ENCODE data around the gene MYCBP2.

DNA sequence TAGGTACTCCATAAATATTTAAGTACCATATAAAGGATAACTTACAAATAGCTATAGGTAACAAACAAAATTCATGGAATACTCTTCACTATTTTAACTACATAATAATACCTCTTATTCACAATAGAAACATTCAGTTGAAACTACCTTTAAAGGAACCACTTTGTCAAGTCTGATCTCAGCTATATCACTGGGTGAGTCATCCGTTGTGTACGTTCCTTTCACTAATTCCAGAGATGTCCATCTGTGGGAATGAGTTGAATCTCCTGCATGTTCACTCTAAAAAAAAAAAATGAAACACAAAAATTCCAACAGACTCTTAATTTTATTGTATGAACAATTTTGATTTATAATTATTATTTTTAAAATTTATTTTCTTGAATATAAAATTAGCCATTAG lies 150.5 kb downstream of the MYCBP2 start:
- TF ChIP-seq, protein P1, sequence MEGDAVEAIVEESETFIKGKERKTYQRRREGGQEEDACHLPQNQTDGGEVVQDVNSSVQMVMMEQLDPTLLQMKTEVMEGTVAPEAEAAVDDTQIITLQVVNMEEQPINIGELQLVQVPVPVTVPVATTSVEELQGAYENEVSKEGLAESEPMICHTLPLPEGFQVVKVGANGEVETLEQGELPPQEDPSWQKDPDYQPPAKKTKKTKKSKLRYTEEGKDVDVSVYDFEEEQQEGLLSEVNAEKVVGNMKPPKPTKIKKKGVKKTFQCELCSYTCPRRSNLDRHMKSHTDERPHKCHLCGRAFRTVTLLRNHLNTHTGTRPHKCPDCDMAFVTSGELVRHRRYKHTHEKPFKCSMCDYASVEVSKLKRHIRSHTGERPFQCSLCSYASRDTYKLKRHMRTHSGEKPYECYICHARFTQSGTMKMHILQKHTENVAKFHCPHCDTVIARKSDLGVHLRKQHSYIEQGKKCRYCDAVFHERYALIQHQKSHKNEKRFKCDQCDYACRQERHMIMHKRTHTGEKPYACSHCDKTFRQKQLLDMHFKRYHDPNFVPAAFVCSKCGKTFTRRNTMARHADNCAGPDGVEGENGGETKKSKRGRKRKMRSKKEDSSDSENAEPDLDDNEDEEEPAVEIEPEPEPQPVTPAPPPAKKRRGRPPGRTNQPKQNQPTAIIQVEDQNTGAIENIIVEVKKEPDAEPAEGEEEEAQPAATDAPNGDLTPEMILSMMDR (IDR thresholded peaks at IDR 0.05 in 8 of 11, conservative IDR thresholded peaks at IDR 0.05 in 3 of 11), result no peak
- TF ChIP-seq POLR2A (IDR thresholded peaks at IDR 0.05), result no peak
